ENCODE results near the gene HCFC1R1. TPM values are rescaled to one million over a fixed set of nuclear protein-coding genes. Genes with fewer than 3 reads are reported as not detected.

The HCFC1R1 gene
- total and polyA plus RNA-seq, 12 donors: 29.7 to 609 (median 63.5) TPM

- H3K4me3 ChIP-seq: no peak overlapping the region
- H3K27ac ChIP-seq: no peak overlapping the region
- H3K4me1 ChIP-seq (replicated peaks in 1 of 2): peaks cover 12 to 17% of the 10 kb centered on the region in 2 donors
- no peak for DNase-seq
- TF ChIP-seq POLR2A (IDR thresholded peaks at IDR 0.05) (no peak), CTCF (IDR thresholded peaks at IDR 0.05) (no peak)
- WGBS, 4 donors: 73 to 84% (median 80%) methylated on average over 5 to 6 of the region's 6 CpGs
- intact Hi-C loops (cut with DNase I): no loop called here
- peaks cover 4% of the 10 kb centered on the region for H3K27me3 ChIP-seq
- H3K9me3 ChIP-seq (replicated peaks in 1 of 3): no peaks in the 10 kb centered on the region
- no peaks in the 10 kb centered on the region for H3K36me3 ChIP-seq (replicated peaks in 1 of 2)
Measured at GRCh38 chr16:2977440-2977839, 46.3 kb downstream of the HCFC1R1 start.

- Histone ChIP-seq H3K27ac (no peak overlapping the region), H3K4me1 (replicated peaks in 1 of 2) (peaks cover 12 to 17% of the 10 kb centered on the region in 2 donors), H3K36me3 (replicated peaks in 1 of 2) (no peaks in the 10 kb centered on the region), H3K4me3 (no peak overlapping the region), H3K27me3 (peaks cover 4% of the 10 kb centered on the region), H3K9me3 (replicated peaks in 1 of 3) (no peaks in the 10 kb centered on the region)
- 86 to 96% (median 93%) methylated on average over 12 to 15 of the region's 15 CpGs for WGBS, 4 donors
- intact Hi-C loops (cut with DNase I): no loop called here
- no peak for DNase-seq
- TF ChIP-seq POLR2A (IDR thresholded peaks at IDR 0.05): no peak
- TF ChIP-seq CTCF (IDR thresholded peaks at IDR 0.05): no peak
Measured at GRCh38 chr16:2976673-2977072, 47.1 kb downstream of the HCFC1R1 start.

- intact Hi-C loops (cut with DNase I): no loop called here
- Histone ChIP-seq H3K4me1 (replicated peaks in 1 of 2) (peaks cover 12 to 15% of the 10 kb centered on the region in 2 donors), H3K36me3 (replicated peaks in 1 of 2) (no peaks in the 10 kb centered on the region), H3K4me3 (no peak overlapping the region), H3K27ac (no peak overlapping the region), H3K9me3 (replicated peaks in 1 of 3) (no peaks in the 10 kb centered on the region), H3K27me3 (peaks cover 4% of the 10 kb centered on the region)
- no peak for TF ChIP-seq CTCF (IDR thresholded peaks at IDR 0.05)
- no peak for TF ChIP-seq POLR2A (IDR thresholded peaks at IDR 0.05)
- 37 to 90% (median 60%) methylated on average over 7 of the region's 7 CpGs for WGBS, 4 donors
- no peak for DNase-seq
Measured at GRCh38 chr16:2976201-2976600, 47.5 kb downstream of the HCFC1R1 start.

GRCh38 chr16:2975161-2975795, 48.5 kb downstream of the HCFC1R1 start:
- intact Hi-C loops (cut with DNase I): no loop called here
- DNase-seq: no peak
- Histone ChIP-seq H3K9me3 (replicated peaks in 1 of 3) (no peaks in the 10 kb centered on the region), H3K27me3 (peaks cover 4% of the 10 kb centered on the region), H3K27ac (no peak overlapping the region), H3K4me1 (replicated peaks in 1 of 2) (peaks cover 7 to 16% of the 10 kb centered on the region in 2 donors), H3K4me3 (no peak overlapping the region), H3K36me3 (replicated peaks in 1 of 2) (no peaks in the 10 kb centered on the region)
- 91 to 97% (median 93%) methylated on average over 18 to 28 of the region's 28 CpGs for WGBS, 4 donors
- TF ChIP-seq CTCF (IDR thresholded peaks at IDR 0.05) (no peak), POLR2A (IDR thresholded peaks at IDR 0.05) (no peak)

All from adrenal gland (tissue), 12 donors.